Tibial nerve (tissue), 3 donors: ENCODE results near the gene FGF18.

ENCODE experiments used
- POLR2A ChIP-seq, 2 donors: fragments of 450-650 bp; IDR thresholded peaks; one replicate each; pipeline ENCODE4 v1.6.1; 2017; ENCODE audit warnings: antibody characterized with exemption in 2 of 2, mild to moderate bottlenecking in 2 of 2, moderate library complexity in 2 of 2
- TF ChIP-seq, protein P1 (sequence below), 5 experiments: fragments of 200-600 bp in 3 of 5; fragments of 450-650 bp in 2 of 5; sonication (generic) in 3 of 5; IDR thresholded peaks; one replicate each; pipeline ENCODE4 v1.5.1; 2016 to 2019; ENCODE audit warnings: antibody characterized with exemption in 5 of 5, mild to moderate bottlenecking in 3 of 5, moderate library complexity in 2 of 5

- TF ChIP-seq POLR2A (IDR thresholded peaks at IDR 0.05) = no peak
- TF ChIP-seq, protein P1, sequence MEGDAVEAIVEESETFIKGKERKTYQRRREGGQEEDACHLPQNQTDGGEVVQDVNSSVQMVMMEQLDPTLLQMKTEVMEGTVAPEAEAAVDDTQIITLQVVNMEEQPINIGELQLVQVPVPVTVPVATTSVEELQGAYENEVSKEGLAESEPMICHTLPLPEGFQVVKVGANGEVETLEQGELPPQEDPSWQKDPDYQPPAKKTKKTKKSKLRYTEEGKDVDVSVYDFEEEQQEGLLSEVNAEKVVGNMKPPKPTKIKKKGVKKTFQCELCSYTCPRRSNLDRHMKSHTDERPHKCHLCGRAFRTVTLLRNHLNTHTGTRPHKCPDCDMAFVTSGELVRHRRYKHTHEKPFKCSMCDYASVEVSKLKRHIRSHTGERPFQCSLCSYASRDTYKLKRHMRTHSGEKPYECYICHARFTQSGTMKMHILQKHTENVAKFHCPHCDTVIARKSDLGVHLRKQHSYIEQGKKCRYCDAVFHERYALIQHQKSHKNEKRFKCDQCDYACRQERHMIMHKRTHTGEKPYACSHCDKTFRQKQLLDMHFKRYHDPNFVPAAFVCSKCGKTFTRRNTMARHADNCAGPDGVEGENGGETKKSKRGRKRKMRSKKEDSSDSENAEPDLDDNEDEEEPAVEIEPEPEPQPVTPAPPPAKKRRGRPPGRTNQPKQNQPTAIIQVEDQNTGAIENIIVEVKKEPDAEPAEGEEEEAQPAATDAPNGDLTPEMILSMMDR (IDR thresholded peaks at IDR 0.05) = no peak
These were observed 87.5 kb downstream of the FGF18 start for GRCh38 chr5:171506951-171507350.
